NCI-H1092 (cell line): ENCODE data around the gene MED17.
"Not testable (repeated sequence)": the region's sequence is repeated elsewhere in the genome, so short reads cannot be mapped to it uniquely, and the experiment has no call there.

Experiments
- DNase-seq: peaks from one replicate; lab custom pipeline; 2025; lab: John Stamatoyannopoulos, UW

The MED17 gene

DNA sequence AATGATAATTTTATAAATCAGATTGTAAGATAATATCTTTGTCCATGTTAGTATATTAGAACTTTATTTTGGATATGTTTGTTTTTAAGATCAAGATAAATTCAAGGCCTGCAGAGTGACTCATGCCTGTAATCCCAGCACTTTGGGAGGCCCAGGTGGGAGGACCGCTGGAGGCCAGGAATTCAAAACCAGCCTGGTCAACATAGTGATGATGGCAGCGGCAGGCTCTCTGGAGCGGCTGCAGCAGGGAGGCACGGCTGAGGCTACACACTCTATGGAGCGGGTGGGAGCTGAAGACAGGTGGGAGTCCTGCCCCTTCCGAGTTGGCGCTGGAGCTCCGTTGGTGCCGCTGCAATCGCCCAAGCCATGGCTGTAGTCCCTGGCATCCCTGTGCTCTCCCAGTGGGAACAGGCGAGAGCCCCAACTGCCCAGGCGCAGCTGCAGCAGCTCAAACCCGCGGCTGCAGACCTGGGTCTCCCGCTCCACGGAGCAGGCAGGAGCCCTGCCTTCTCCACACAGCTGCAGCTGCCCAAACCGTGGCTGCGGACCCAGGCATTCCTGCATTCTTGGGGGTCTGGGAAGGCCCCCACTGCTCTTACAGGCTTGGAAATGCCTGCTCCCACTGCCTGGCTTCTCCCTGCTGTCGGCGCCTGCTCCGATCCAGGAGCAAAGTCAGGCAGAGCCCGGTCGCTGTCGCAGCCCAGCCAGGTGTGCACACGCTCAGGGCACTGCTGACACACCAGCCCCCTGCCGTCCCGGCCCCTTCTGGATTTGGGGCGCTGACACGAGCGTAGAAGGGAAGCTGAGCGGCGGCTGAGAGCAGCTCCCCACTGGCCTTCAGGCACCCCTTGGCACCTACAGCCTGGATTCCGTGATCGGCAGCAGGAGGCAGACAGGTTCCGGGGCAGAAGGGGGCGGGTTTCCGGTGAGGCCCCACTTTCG, 25.9 kb upstream of the MED17 start:
- no peak for DNase-seq

DNA sequence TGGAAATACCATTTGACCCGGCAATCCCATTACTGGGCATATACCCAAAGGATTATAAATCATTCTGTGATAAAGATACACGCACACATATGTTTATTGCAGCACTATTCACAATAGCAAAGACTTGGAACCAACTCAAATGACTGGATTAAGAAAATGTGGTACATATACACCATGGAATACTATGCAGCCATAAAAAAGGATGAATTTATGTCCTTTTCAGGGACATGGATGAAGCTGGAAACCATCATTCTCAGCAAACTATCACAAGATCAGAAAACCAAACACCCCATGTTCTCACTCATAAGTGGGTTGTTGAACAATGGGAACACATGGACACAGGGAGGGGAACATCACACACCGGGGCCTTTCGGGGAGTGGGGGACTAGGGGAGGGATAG, 25.0 kb upstream of the MED17 start:
- DNase-seq: not testable (repeated sequence)

DNA sequence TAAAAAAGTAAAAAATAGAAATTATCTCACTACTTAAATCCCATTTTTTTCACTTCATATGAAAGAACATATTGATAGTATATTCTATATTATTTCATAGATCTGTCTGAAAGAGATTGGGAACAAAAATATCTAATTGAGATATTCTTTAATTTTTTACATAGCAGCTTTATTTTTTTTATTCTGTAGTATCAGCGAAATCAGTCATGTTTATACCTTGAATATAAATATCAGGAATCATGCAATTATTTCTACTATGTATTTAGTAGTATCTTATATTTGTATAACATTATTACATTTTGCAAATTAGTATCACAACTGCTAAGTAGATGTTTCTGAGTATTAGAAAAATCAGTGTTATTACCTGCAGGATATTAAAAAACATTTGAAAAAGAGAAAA, 22.2 kb upstream of the MED17 start:
- no peak for DNase-seq

DNA sequence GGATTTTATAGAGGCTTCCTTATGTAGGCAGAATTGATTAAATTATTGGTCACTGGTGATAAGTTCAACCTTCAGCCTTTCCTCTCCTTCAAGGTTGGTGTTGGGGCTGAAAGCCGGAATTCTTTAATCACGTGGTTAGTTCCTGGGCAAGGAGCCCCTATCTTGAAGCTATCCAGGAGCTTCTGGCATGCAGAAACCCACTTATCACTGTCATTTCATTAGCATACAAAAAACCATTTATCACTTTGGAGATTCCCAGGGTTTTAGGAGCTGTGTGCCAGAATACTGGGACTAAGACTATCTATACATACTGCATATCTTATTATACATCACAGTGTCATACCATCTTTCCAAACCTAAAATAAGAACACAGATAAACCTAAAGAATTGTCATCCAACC, 18.5 kb upstream of the MED17 start:
- no peak for DNase-seq

- no peak for DNase-seq
Measured at GRCh38 chr11:93766504-93766903, 17.6 kb upstream of the MED17 start.

GRCh38 chr11:93767018-93767417, 17.1 kb upstream of the MED17 start:
- no peak for DNase-seq

- DNase-seq: no peak
Measured at GRCh38 chr11:93770160-93770559, 13.9 kb upstream of the MED17 start.

DNA sequence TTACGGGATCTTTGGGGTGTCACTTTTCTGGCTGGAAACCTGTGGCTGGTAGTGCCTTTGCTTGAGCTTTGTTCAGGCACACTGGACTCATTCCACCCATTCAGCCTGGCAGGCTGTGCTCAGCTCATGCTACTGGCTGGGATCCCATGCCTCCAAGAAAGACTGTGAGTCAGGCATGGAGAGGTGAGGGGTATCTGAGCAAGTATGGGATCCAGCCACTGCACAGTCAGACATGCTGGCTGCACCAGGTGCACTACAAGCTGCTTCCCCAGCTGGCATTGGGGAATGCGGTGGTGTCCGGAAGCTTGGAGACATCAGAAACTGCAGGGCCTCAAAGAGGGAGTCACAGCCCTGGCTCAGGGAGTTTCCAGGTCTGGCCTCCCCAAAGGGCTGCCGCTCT, 12.0 kb upstream of the MED17 start:
- DNase-seq: no peak

GRCh38 chr11:93773045-93773477, 11.0 kb upstream of the MED17 start:
- DNase-seq: no peak

GRCh38 chr11:93773601-93774200, 10.4 kb upstream of the MED17 start:
- no peak for DNase-seq

DNA sequence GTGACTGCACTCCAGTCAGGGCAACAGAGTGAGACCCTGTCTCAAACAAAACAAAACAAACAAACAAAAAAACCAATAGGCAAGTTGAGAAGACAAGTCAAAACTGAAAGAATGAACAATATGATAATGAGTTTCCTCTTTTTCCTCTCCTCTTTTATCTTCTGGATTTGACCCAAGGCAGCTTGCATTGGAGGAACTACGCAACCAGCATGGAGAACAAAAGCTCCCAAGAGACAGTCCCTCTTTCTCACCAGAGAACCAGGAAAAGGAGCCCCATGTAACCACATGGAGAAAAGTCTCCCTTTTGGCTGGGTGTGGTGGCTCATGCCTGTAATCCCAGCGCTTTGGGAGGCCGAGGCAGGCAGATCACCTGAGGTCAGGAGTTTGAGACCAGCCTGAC, 9.5 kb upstream of the MED17 start:
- not testable (repeated sequence) for DNase-seq

DNA sequence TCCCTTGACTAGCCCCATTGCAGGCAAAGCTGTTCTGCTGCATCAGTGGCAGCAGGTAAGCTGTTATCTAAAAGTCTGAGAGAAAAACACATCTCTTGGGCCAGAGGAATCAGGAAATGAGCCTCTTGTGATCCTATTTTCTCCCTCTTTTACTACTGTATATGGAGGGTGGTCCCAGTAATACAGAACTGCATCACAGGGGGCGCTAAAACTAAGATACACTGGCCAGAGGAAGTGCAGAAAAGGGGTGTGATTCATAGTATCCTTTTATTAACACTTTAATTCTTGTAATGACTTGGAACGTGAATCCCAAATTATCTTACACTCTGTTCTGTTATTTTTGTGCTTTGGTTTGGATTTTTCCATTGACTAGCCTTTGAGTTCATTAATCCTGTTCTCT, 8.8 kb upstream of the MED17 start:
- DNase-seq: no peak

DNA sequence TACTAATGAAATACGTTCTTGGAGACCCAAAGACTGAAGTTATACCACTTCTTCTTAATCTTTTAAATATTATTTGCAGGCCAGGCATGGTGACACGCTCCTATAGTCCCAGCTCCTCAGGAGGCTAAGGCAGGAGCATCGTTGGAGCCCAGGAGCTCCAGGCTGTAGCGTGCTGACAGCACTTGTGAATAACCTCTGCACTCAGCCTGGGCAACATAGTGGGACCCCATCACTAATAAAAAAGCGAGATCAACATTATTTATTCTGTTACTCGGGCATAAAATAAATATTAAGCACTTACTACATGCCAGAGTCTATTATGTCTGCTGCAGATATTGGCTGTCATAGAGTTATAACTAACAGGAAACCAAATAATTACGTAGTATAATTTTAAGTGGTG, 720 bp upstream of the MED17 start:
- no peak for DNase-seq

DNA sequence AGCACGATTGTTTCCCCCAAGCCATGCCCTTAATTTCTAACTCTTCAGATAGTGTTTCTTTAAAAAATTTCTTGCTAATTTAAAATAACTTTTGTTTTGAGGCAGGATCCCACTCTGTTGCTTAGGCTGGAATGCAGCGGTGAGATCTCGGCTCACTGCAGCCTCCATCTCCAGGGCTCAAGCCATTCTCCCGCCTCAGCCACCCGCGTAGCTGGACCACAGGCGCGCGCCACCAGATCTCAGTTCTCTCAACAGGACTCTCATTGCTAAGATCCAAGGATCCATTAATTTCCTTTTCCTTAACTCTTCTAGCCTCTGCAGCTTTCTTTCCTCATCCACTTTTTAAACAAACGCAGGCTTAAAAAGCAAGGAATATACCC, 327 bp upstream of the MED17 start:
- DNase-seq: no peak

GRCh38 chr11:93784935-93785360, 866 bp downstream of the MED17 start:
- DNase-seq: no peak

DNA sequence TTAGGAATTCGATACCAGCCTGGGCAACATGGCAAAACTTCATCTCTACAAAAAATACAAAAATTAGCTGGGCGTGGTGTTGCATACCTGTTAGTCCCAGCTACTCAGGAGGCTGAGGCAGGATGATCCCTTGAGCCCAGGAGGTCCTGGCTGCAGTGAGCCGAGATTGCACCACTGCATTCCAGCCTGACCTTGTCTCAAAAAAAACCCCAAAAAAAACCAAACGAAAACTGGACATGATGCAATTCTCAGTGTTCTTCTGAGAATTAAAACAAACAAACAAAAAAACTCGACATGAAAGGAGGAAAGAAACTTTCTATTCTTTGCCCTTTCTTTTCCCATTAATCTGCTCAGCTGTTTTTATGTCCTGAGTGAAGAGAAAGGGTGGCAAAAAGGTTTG, 7.4 kb downstream of the MED17 start:
- no peak for DNase-seq

DNA sequence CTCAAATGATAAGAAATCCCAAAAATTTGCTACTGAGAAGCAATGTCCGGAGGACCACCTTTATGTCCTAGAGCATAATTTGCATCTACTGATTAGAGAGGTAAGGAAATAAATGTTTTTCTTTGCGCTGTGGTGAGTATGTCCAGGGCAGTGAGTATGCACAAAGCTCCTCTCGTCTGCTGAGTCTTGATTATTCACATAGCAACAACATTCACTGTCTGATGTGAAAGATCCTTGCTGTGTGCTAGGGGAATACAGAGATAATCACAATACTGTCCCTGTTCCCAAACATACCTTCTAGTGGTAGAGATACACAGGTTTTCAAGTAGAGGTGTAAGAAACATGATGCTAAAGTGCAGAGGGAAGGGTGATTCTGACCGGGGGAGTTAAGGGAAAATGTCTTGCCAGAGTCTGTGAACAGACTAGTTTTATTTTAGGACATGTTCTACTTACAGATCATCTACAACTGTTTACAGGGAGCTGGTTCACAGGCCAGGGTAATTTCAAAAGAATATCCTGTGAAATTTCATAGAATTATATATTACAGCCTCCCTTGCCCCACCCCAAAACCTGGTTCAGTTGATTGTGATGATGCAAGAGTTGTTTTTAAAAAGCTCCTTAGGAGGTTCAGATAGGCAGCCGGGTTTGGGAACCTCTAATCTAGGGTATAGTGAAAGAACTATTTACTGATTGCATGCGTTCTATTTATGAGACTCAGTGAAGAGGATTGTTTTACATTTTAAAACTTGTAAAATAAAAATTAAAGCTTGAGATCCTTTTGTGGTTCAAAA, 12.6 kb downstream of the MED17 start:
- no peak for DNase-seq

DNA sequence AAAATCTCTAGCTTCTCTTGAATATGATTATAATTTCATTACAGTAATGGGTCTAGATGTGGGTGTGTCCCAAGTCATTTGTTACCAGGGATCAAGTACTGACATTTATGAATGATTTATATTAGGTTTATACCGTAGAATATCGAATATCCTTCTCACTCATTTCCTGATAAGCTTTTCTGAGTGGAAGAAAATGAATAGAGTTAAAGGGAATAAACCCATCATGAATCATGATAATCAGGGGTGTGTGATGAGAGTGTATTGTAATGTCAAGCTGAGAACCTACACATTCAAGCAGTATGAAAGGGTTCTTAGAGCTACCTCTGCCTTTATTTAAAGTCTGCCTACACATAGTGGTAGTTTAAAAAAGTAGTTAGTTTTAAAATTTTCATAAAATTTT, 17.3 kb downstream of the MED17 start:
- DNase-seq: no peak

- no peak for DNase-seq
Measured at GRCh38 chr11:93804879-93805278, 20.8 kb downstream of the MED17 start.

DNA sequence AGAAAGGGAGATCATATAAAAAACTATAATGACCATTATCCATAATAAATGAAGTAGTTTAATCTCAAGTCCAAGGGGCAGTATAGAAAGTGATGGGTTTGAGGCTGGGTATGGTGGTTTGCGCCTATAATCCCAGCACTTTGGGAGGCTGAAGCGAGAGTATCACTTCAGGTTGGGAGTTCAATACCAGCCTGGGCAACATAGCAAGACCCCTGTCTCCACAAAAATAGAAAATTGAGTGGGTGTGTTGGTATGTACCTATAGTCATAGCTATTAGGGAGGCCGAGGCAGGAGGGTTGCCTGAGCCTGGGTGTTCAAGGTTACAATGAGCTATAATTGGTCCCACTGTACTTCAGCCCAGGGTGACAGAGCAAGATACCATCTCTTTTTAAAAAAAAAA, 23.9 kb downstream of the MED17 start:
- no peak for DNase-seq

DNA sequence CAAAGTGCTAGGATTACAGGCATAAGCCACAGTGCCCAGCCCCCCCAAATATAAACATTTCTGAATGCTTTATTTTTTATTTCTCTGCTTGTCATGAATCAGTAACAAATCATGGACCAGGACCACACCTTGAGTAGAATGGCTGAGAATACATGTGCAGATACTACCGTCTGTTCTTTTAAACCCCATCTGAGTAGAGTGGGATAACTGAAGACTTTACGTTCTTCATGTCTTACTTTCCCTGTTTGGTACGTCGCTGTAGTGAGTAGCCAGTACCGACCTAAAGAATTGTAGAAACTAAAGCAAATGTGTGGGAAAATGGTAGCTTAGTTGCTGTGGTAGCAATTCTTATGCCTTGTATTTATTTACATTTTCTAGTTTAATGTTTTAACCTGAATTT, 29.9 kb downstream of the MED17 start:
- DNase-seq: no peak

GRCh38 chr11:93814966-93815633, 31.0 kb downstream of the MED17 start:
- no peak for DNase-seq
